HL-60 (cell line): Measurements from ENCODE around the gene COL19A1.

Source experiments
- DNase-seq, 2 experiments: peaks; one replicate each; pipeline ENCODE4 v3.0.0-alpha.2; 2010 to 2020; ENCODE audit warnings: low read depth in 1 of 2, low spot score in 1 of 2
- H3K27ac ChIP-seq: fragments of 250-450 bp; sonication (Bioruptor Pico); replicated peaks from 2 replicates; pipeline ENCODE4 v1.5.1; 2020; ENCODE audit warnings: mild to moderate bottlenecking, moderate library complexity
- H3K27me3 ChIP-seq: fragments of 250-450 bp; sonication (Bioruptor Pico); 2 replicates; pipeline ENCODE4 v1.5.1; 2021; ENCODE audit warnings: mild to moderate bottlenecking, moderate library complexity; ENCODE audit not compliant: insufficient read depth, poor library complexity, severe bottlenecking
- H3K4me3 ChIP-seq: replicated peaks from 2 replicates; pipeline ENCODE4 v1.5.1; 2011; ENCODE audit warnings: mild to moderate bottlenecking, control low read depth, low read length; ENCODE audit not compliant: insufficient read depth
- CTCF ChIP-seq: IDR thresholded peaks from one replicate; pipeline ENCODE4 v1.5.1; 2011; ENCODE audit warnings: low read length, control low read depth, inconsistent platforms; ENCODE audit not compliant: insufficient read depth
- GABPA ChIP-seq: IDR thresholded peaks from 2 replicates; pipeline ENCODE4 v1.6.1; 2012; ENCODE audit warnings: low read depth
- POLR2AphosphoS5 ChIP-seq: IDR thresholded peaks from 2 replicates; pipeline ENCODE4 v1.6.1; 2012; ENCODE audit warnings: low read depth
- REST ChIP-seq: IDR thresholded peaks from 2 replicates; pipeline ENCODE4 v1.6.1; 2012; ENCODE audit warnings: low read depth; ENCODE audit not compliant: insufficient replicate concordance
- SPI1 ChIP-seq: IDR thresholded peaks from 2 replicates; pipeline ENCODE4 v1.6.1; 2012; ENCODE audit warnings: low read depth, mild to moderate bottlenecking, borderline replicate concordance

COL19A1 gene

GRCh38 chr6:70149209-70149788 is 282.9 kb downstream of the COL19A1 start:
- TF ChIP-seq CTCF (no peak), SPI1 (no peak), REST (no peak), GABPA (no peak), POLR2AphosphoS5 (no peak)
- DNase-seq: no peak
- no peaks in the 10 kb centered on the region for H3K27me3 ChIP-seq
- no peak overlapping the region for H3K4me3 ChIP-seq
- H3K27ac ChIP-seq: no peak overlapping the region

- no peaks in the 10 kb centered on the region for H3K27me3 ChIP-seq
- no peak for TF ChIP-seq SPI1
- TF ChIP-seq POLR2AphosphoS5: no peak
- no peak overlapping the region for H3K4me3 ChIP-seq
- H3K27ac ChIP-seq: no peak overlapping the region
- DNase-seq: no peak
Observed at GRCh38 chr6:70150521-70150920, 284.2 kb downstream of the COL19A1 start.

GRCh38 chr6:70151616-70152015 is 285.3 kb downstream of the COL19A1 start:
- Histone ChIP-seq H3K27ac (no peak overlapping the region), H3K4me3 (no peak overlapping the region), H3K27me3 (no peaks in the 10 kb centered on the region)
- no peak for TF ChIP-seq SPI1
- TF ChIP-seq POLR2AphosphoS5: no peak
- TF ChIP-seq CTCF: no peak
- TF ChIP-seq GABPA: no peak
- DNase-seq: no peak

GRCh38 chr6:70152786-70153185 is 286.4 kb downstream of the COL19A1 start:
- H3K4me3 ChIP-seq: no peak overlapping the region
- H3K27me3 ChIP-seq: no peaks in the 10 kb centered on the region

More at GRCh38 chr6:70152786-70153185, 286.4 kb downstream of the COL19A1 start:
- no peak overlapping the region for H3K27ac ChIP-seq
- TF ChIP-seq GABPA (no peak), POLR2AphosphoS5 (no peak), REST (no peak), SPI1 (no peak), CTCF (no peak)
- DNase-seq: no peak
